ENCODE results near the gene ENAM.

GRCh38 chr4:70586841-70587240, 41.7 kb upstream of the ENAM start:
- TF ChIP-seq TAF1 (IDR thresholded peaks at IDR 0.05; ENCODE audit: low read depth, low read length) (no peak), POLR2A (IDR thresholded peaks at IDR 0.05; ENCODE audit: low read depth, low read length) (no peak)

All from GM12891 (cell line).